NT2/D1 (cell line): ENCODE results near the gene RND3.

Experiments used
- SUZ12 ChIP-seq: IDR thresholded peaks from 2 replicates; pipeline ENCODE4 v1.6.1; 2011; ENCODE audit not compliant: insufficient read length, insufficient read depth; ENCODE audit errors: extremely low read depth
- ZNF274 ChIP-seq: IDR thresholded peaks from 2 replicates; pipeline ENCODE4 v1.6.1; 2011; ENCODE audit warnings: mild to moderate bottlenecking, low read depth, low read length

GRCh38 chr2:150522269-150522668, 34.8 kb upstream of the RND3 start:
- TF ChIP-seq SUZ12 = no peak
- no peak for TF ChIP-seq ZNF274
